Loucy (cell line): ENCODE results near the gene PBX1.

ENCODE experiments used
- H2AFZ ChIP-seq: fragments of 200-600 bp; sonication (generic); 2 replicates; pipeline ENCODE4 v1.6.0; 2016; ENCODE audit warnings: antibody characterized with exemption, mild to moderate bottlenecking, low read length, moderate library complexity
- H3F3A ChIP-seq: fragments of 200-600 bp; 2 replicates; pipeline ENCODE4 v1.6.0; 2016; ENCODE audit warnings: antibody characterized with exemption, low read depth, mild to moderate bottlenecking
- H3K27me3 ChIP-seq: fragments of 200-600 bp; sonication (generic); 2 replicates; pipeline ENCODE4 v1.6.1; 2014; ENCODE audit warnings: low read length, mild to moderate bottlenecking; ENCODE audit not compliant: insufficient read depth, poor library complexity, severe bottlenecking
- H3K36me3 ChIP-seq: fragments of 200-600 bp; sonication (generic); 2 replicates; pipeline ENCODE4 v1.6.1; 2016; ENCODE audit warnings: low read length; ENCODE audit not compliant: insufficient read depth
- H3K4me1 ChIP-seq: fragments of 200-600 bp; sonication (generic); 2 replicates; pipeline ENCODE4 v1.5.1; 2014; ENCODE audit warnings: low read length, mild to moderate bottlenecking; ENCODE audit not compliant: insufficient read depth, poor library complexity, severe bottlenecking
- H3K4me2 ChIP-seq: fragments of 200-600 bp; sonication (generic); 2 replicates; pipeline ENCODE4 v1.6.0; 2014; ENCODE audit warnings: antibody characterized with exemption, low read length, low read depth, mild to moderate bottlenecking; ENCODE audit not compliant: poor library complexity, severe bottlenecking
- H3K4me3 ChIP-seq: fragments of 200-600 bp; sonication (generic); 2 replicates; pipeline ENCODE4 v1.5.1; 2014; ENCODE audit warnings: low read length, mild to moderate bottlenecking, mixed read lengths; ENCODE audit not compliant: poor library complexity, severe bottlenecking
- H3K79me2 ChIP-seq: fragments of 200-600 bp; sonication (generic); 2 replicates; pipeline ENCODE4 v1.6.1; 2014; ENCODE audit warnings: low read length; ENCODE audit not compliant: insufficient read depth
- H3K9ac ChIP-seq: fragments of 200-600 bp; sonication (generic); 2 replicates; pipeline ENCODE4 v1.6.0; 2014; ENCODE audit warnings: mild to moderate bottlenecking, low read depth, low read length, moderate library complexity; ENCODE audit not compliant: poor library complexity, severe bottlenecking
- H3K9me2 ChIP-seq: fragments of 200-600 bp; sonication (generic); replicated peaks from 2 replicates; pipeline ENCODE4 v1.6.1; 2016; ENCODE audit warnings: low read depth, low read length, mixed read lengths
- H3K9me3 ChIP-seq: fragments of 200-600 bp; sonication (generic); 2 replicates; pipeline ENCODE4 v1.6.1; 2014; ENCODE audit warnings: mild to moderate bottlenecking, antibody characterized with exemption, low read length, low read depth; ENCODE audit not compliant: insufficient read depth
- H4K20me1 ChIP-seq: fragments of 200-600 bp; sonication (generic); 2 replicates; pipeline ENCODE4 v1.6.0; 2014; ENCODE audit warnings: antibody characterized with exemption, low read length, mild to moderate bottlenecking; ENCODE audit not compliant: insufficient read depth, poor library complexity, severe bottlenecking
- CTCF ChIP-seq: fragments of 200-600 bp; sonication (generic); conservative IDR thresholded peaks from 2 replicates; pipeline ENCODE4 v1.5.1; 2014; ENCODE audit warnings: mild to moderate bottlenecking, antibody characterized with exemption, low read length
- EZH2phosphoT487 ChIP-seq: fragments of 200-600 bp; IDR thresholded peaks from 2 replicates; pipeline ENCODE4 v1.6.1; 2018; ENCODE audit warnings: antibody characterized with exemption, mild to moderate bottlenecking, moderate library complexity, borderline replicate concordance

PBX1 gene

GRCh38 chr1:164746632-164747031, 187.6 kb downstream of the PBX1 start:
- no peaks in the 10 kb centered on the region for H4K20me1 ChIP-seq

GRCh38 chr1:164748253-164748899, 189.4 kb downstream of the PBX1 start:
- H3K9me3 ChIP-seq, result no peaks in the 10 kb centered on the region
- H3K4me2 ChIP-seq, result no peak overlapping the region
- no peak for TF ChIP-seq CTCF
- TF ChIP-seq EZH2phosphoT487, result no peak
- H2AFZ ChIP-seq, result no peak overlapping the region
- H3K4me3 ChIP-seq, result no peak overlapping the region
- H3F3A ChIP-seq, result no peaks in the 10 kb centered on the region
- H4K20me1 ChIP-seq, result no peaks in the 10 kb centered on the region
- H3K27me3 ChIP-seq, result no peaks in the 10 kb centered on the region
- H3K9me2 ChIP-seq, result no peaks in the 10 kb centered on the region
- H3K9ac ChIP-seq, result no peak overlapping the region
- no peaks in the 10 kb centered on the region for H3K4me1 ChIP-seq
- H3K79me2 ChIP-seq, result no peaks in the 10 kb centered on the region
- no peaks in the 10 kb centered on the region for H3K36me3 ChIP-seq

More at GRCh38 chr1:164746632-164747031, 187.6 kb downstream of the PBX1 start:
- Histone ChIP-seq H2AFZ (no peak overlapping the region), H3K9me3 (no peaks in the 10 kb centered on the region), H3K9ac (no peak overlapping the region), H3K79me2 (no peaks in the 10 kb centered on the region), H3K36me3 (no peaks in the 10 kb centered on the region), H3F3A (no peaks in the 10 kb centered on the region), H3K27me3 (no peaks in the 10 kb centered on the region), H3K9me2 (no peaks in the 10 kb centered on the region), H3K4me1 (no peaks in the 10 kb centered on the region), H3K4me3 (no peak overlapping the region), H3K4me2 (no peak overlapping the region)
- TF ChIP-seq CTCF (no peak), EZH2phosphoT487 (no peak)

- Histone ChIP-seq H3K4me3 (no peak overlapping the region), H3K36me3 (no peaks in the 10 kb centered on the region), H4K20me1 (no peaks in the 10 kb centered on the region), H3F3A (no peaks in the 10 kb centered on the region), H3K79me2 (no peaks in the 10 kb centered on the region), H3K4me2 (no peak overlapping the region), H3K4me1 (no peaks in the 10 kb centered on the region), H3K27me3 (no peaks in the 10 kb centered on the region), H3K9ac (no peak overlapping the region), H3K9me3 (no peaks in the 10 kb centered on the region), H2AFZ (no peak overlapping the region), H3K9me2 (no peaks in the 10 kb centered on the region)
- no peak for TF ChIP-seq CTCF
- no peak for TF ChIP-seq EZH2phosphoT487
Measured at GRCh38 chr1:164753521-164754077, 194.6 kb downstream of the PBX1 start.
